NCI-H2171 treated with DMSO at 0.1 percent for 48 hours (cell line): ENCODE results near the gene BRINP2.
A peak's percentile ranks its signal among the peaks of the same experiment; 100 is the strongest.

Experiments
- DNase-seq: peaks from one replicate; lab custom pipeline; 2025; lab: John Stamatoyannopoulos, UW

Gene BRINP2

GRCh38 chr1:177164380-177165068 lies 6.2 kb upstream of the BRINP2 start, which contains the start of gene ASTN1:
ASTN1 (minus strand) TSS chr1:177164712; CDS start chr1:177164676, 36 bp downstream.
- DNase-seq: no peak

- no peak for DNase-seq
These were observed 5.7 kb upstream of the BRINP2 start for GRCh38 chr1:177165069-177165439.

GRCh38 chr1:177171536-177172123 lies 872 bp downstream of the BRINP2 start:
- no peak for DNase-seq

- DNase-seq: no peak
These were observed 1.5 kb downstream of the BRINP2 start for GRCh38 chr1:177172272-177172671.

- no peak for DNase-seq
These were observed 2.1 kb downstream of the BRINP2 start for GRCh38 chr1:177172866-177173265.

GRCh38 chr1:177173976-177174375 lies 3.2 kb downstream of the BRINP2 start:
- DNase-seq: no peak

- DNase-seq: no peak
These were observed 4.3 kb downstream of the BRINP2 start for GRCh38 chr1:177174921-177175634.

GRCh38 chr1:177181280-177181630 lies 10.5 kb downstream of the BRINP2 start:
- DNase-seq: no peak

- DNase-seq: peak; percentile 13
These were observed 11.0 kb downstream of the BRINP2 start for GRCh38 chr1:177181631-177182291.

- DNase-seq: no peak
These were observed 13.1 kb downstream of the BRINP2 start for GRCh38 chr1:177183836-177184235.

- no peak for DNase-seq
These were observed 14.5 kb downstream of the BRINP2 start for GRCh38 chr1:177185209-177185608.

- no peak for DNase-seq
These were observed 15.9 kb downstream of the BRINP2 start for GRCh38 chr1:177186639-177187038.

GRCh38 chr1:177190308-177190970 lies 19.7 kb downstream of the BRINP2 start:
- no peak for DNase-seq

GRCh38 chr1:177198243-177198642 lies 27.5 kb downstream of the BRINP2 start:
- no peak for DNase-seq

GRCh38 chr1:177200290-177200689 lies 29.5 kb downstream of the BRINP2 start:
- no peak for DNase-seq

GRCh38 chr1:177206831-177207355 lies 36.1 kb downstream of the BRINP2 start:
- DNase-seq: no peak

- no peak for DNase-seq
These were observed 38.2 kb downstream of the BRINP2 start for GRCh38 chr1:177208920-177209319.

- DNase-seq: no peak
These were observed 38.6 kb downstream of the BRINP2 start for GRCh38 chr1:177209357-177209756.

- no peak for DNase-seq
These were observed 39.3 kb downstream of the BRINP2 start for GRCh38 chr1:177210071-177210470.

GRCh38 chr1:177211231-177211630 lies 40.5 kb downstream of the BRINP2 start:
- DNase-seq: no peak

- no peak for DNase-seq
These were observed 45.9 kb downstream of the BRINP2 start for GRCh38 chr1:177216587-177217202.
